C4-2B (cell line): ENCODE results near the gene SEMA4B.

ENCODE experiments used
- H3K27ac ChIP-seq: fragments of 450-650 bp; 2 replicates; pipeline ENCODE4 v1.5.1; 2017
- ZFX ChIP-seq: fragments of 450-650 bp; IDR thresholded peaks from 2 replicates; pipeline ENCODE4 v1.6.1; 2017
- TF ChIP-seq, protein P1 (sequence below): fragments of 450-650 bp; conservative IDR thresholded peaks from 2 replicates; pipeline ENCODE4 v1.5.1; 2017; ENCODE audit warnings: mild to moderate bottlenecking

Gene SEMA4B

DNA sequence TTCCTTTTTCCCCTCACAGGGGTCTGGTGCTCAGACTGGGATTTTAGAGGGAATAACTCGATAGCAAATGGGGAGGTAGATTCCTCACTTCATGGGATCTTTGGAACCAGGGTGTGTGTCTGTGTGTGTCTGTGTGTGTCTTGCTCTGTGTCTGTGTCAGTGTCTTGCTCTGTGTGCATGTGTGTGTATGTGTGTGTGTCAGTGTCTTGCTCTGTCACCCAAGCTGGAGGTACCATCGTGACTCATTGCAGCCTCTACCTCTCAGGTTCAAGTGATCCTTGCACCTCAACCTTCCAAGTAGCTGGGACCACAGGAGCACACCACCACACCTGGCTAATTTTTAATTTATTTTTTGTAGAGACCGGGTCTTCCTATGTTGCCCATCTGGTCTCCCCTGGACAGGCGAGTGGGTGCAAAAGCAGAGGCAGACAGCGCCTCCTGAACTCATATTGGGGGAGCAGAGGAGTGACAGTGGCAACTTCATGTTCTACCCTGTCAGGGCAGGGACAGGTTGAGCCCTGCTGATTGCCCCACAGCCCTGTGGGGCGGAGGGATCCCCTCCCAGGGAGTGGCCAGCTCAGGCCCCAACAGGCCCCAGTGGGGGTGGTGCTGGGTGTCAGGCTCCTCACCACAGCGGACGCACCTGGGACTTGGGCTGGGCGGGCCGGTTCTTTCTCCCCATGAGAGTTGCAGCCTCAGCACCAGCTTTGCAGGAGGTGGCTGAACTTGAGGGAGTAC lies 10.4 kb upstream of the SEMA4B start:
- TF ChIP-seq, protein P1, sequence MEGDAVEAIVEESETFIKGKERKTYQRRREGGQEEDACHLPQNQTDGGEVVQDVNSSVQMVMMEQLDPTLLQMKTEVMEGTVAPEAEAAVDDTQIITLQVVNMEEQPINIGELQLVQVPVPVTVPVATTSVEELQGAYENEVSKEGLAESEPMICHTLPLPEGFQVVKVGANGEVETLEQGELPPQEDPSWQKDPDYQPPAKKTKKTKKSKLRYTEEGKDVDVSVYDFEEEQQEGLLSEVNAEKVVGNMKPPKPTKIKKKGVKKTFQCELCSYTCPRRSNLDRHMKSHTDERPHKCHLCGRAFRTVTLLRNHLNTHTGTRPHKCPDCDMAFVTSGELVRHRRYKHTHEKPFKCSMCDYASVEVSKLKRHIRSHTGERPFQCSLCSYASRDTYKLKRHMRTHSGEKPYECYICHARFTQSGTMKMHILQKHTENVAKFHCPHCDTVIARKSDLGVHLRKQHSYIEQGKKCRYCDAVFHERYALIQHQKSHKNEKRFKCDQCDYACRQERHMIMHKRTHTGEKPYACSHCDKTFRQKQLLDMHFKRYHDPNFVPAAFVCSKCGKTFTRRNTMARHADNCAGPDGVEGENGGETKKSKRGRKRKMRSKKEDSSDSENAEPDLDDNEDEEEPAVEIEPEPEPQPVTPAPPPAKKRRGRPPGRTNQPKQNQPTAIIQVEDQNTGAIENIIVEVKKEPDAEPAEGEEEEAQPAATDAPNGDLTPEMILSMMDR: no peak
- TF ChIP-seq ZFX: no peak
- H3K27ac ChIP-seq: no peak overlapping the region

DNA sequence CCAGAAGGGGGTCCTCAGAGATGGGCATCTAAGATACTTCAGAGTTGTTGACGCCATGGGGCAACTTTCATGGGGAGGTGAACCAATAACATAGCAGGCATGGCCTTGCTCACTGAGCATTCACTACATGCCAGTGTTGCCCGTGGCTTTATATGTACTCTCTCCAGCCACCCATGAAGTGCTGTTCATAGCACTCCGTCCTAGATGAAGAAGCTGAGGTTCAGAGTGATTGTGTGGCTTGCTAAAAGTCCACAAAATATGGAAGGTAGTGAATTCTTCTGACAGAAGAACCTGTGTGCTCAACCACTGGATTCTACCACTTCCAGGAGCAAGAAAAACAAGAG lies 9.8 kb upstream of the SEMA4B start:
- H3K27ac ChIP-seq: no peak overlapping the region; the same call in 1 of the 2 replicates
- TF ChIP-seq, protein P1: no peak
- no peak for TF ChIP-seq ZFX

DNA sequence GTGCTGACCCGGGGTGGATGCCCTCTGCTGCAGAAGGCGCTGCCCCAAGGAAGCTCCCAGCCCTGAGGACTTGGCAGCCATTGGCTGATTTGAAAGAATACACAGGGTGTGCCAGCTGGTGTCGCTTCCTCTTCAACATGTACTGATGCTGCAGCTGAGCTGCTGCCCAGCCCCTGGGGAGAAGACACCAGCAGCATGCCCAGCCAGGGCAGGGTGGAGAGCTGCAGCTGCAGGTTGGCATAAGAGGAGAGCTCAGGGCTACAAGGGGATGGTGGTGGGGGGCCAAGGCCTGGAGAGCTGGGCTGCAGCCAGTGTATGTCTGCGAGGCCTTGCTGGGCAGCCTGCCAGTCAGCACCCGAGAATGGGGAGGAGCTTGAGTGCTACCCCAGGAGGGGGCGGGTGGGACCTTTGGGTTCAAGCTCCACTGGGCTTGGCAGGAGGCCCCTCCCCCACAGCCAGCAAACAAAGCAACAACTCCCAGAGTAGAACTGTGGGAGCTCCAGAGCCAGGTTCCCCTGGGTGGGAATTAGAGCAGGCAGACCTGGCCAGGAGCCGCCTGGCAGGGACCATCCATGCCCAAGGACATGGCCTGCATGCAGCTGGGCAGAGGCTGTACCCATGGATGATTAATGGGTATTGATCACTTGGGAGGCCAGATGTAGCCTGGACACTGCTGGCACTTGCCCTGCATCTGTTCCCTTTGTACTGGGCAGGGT lies 9.2 kb upstream of the SEMA4B start:
- no peak for TF ChIP-seq ZFX
- peak overlapping the region; percentile 15 for H3K27ac ChIP-seq

DNA sequence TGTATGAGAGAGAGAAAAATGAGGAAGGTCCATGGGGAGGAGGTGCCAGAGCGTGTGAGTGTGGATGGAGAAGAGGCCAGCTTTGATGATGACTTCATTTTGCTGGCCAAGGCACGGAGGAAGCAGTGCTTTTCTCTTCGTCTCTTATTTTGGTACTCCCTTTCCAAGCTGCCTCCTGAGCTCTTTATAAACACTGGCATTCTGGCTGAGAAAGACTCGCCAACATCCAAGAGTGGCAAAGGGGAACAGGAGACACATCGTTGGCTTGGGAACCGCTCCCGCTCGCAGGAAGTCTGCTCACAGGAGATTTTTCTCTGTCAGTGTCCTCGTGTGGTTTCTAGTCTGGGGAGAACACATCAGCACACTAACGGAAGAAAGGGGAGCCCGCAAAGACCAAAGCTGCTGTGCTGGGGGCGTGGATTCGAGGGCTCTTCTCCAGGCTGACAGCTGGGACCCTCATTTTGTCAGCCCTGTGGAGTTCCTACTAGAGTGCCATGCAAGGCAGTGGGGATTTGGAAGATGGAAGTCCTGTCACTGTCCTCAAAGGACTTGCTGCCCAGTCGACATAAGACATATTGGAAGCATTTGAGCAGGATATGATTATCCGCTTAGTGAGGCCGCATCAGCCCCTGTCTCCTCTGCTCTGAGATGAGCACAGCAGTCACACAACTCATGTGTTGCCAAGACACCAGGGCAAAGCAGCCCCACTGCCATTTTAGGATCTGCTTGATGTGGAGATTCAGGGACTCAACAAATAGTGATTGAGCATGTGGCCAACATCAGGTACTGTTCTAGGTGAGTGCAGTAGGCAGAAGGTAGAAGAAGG lies 8.0 kb upstream of the SEMA4B start:
- no peak for TF ChIP-seq ZFX
- TF ChIP-seq, protein P1: no peak
- 0 out of 2 replicates have a peak overlapping the region, but pooled peaks have one; percentile 15 for H3K27ac ChIP-seq

DNA sequence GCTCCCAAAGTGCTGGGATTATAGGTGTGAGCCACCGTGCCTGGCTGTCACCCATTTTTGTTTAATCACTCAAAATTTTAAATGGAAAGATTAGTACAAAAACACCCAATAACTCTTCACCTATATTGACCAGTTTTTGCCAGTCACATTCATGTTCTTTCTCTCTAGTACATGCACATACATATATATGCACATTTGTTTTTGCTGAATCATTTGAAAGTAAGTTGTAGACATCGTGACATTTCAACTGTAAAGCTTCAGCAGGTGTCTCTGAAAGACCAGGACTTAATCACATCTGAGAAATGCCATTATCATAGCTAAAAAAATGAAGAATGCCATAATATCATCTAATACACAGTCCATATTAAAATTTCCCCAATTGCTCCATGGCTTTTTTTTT lies 6.5 kb upstream of the SEMA4B start:
- TF ChIP-seq, protein P1: no peak
- TF ChIP-seq ZFX: no peak
- H3K27ac ChIP-seq: no peak overlapping the region

DNA sequence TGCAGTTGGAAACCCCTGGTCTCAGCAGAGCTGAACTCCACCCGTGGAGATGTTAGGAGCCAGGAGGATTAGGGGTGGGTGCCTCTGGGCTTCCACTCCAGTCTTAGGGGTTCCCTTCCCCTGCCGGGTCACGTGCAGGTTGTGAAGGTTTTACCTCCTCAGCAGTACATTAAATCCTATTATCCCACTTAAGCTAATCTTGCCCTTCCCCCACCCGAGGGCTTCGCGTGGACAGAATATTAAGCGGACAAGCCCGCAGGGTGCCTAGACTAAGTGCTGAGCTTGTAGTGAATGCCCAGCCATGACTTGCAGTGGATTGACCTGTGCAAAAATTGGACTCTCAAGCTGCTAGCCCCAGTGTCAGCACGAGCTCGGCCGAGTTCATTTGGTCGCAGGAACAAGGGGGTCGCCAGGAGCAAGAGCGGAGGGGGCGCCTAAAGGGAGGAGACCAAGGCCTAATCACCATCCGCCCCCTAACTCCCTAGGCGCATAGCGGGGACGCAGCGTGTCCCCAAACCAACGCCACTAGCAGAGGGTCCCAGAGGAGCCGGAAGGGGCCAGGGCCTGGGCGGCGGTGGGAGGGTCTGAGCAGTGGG lies 498 bp upstream of the SEMA4B start:
- peak overlapping the region; percentile 83 for H3K27ac ChIP-seq
- TF ChIP-seq, protein P1: no peak
- TF ChIP-seq ZFX: no peak

DNA sequence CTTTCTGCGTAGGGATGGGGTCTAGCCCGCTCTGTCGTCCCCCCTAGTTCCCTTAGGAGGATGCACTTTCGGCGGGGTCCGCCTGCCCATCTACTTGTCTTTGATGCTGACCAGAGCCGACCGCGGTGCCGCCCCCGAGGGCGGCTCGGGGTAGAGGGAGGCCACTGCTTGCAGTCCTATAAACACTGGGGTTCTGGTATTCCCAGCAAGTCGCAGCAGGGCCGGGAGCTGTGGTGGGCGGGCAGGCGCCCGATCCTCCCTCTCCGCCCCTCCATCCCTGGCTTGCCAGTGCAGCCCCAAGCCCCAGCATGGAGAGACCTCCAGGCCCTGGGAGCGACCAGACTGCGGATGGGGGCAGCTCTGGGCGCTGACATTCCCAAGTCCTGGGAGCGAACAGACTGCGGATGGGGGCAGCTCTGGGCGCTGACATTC lies 830 bp downstream of the SEMA4B start:
- TF ChIP-seq ZFX: no peak
- TF ChIP-seq, protein P1: no peak
- peak overlapping the region; percentile 83 for H3K27ac ChIP-seq
